Activated CD8-positive, alpha-beta T cell treated with anti-CD3 and anti-CD28 coated beads, Interleukin-2, amount 10 ng/mL, durations not matched to agents 7 days and 5 days (primary cell): Measurements from ENCODE around the gene RPL35. TPM values are rescaled to one million over a fixed set of nuclear protein-coding genes. Genes with fewer than 3 reads are reported as not detected.
A peak's percentile ranks its signal among the peaks of the same experiment; 100 is the strongest.

Experiments used
- ATAC-seq: fragments of 150-1000 bp; cut with Tn5 transposase; one replicate; pipeline ENCODE4 v1.10.0; 2021; ENCODE audit warnings: moderate library complexity
- CTCF ChIA-PET: fragments of 350-600 bp; sonication (Branson Sonifier 250); formaldehyde crosslinking; loops from one replicate; lab custom pipeline; 2021; ENCODE audit warnings: antibody characterized with exemption; lab: Charles Lee
- POLR2A ChIA-PET: fragments of 350-600 bp; sonication (Branson Sonifier 250); formaldehyde crosslinking; loops from one replicate; lab custom pipeline; 2021; ENCODE audit warnings: antibody characterized with exemption; lab: Charles Lee
- DNase-seq: peaks from one replicate; pipeline ENCODE4 v3.0.0-alpha.2; 2020
- H3K27ac Mint-ChIP-seq: one replicate; pipeline ENCODE4 v1.8.0; 2021; ENCODE audit warnings: mild to moderate bottlenecking, mixed read lengths
- H3K27me3 Mint-ChIP-seq: one replicate; pipeline ENCODE4 v1.8.0; 2021; ENCODE audit warnings: low read depth, mixed read lengths
- H3K36me3 Mint-ChIP-seq: one replicate; pipeline ENCODE4 v1.8.0; 2021; ENCODE audit warnings: low read depth, mixed read lengths
- H3K4me1 Mint-ChIP-seq: one replicate; pipeline ENCODE4 v1.8.0; 2021; ENCODE audit warnings: low read depth, mixed read lengths
- H3K4me3 Mint-ChIP-seq: one replicate; pipeline ENCODE4 v1.8.0; 2021; ENCODE audit warnings: mild to moderate bottlenecking, mixed read lengths
- H3K9me3 Mint-ChIP-seq: one replicate; pipeline ENCODE4 v1.8.0; 2022; ENCODE audit warnings: mixed read lengths; ENCODE audit not compliant: insufficient read depth
- total RNA-seq, 2 experiments: library from RNA; stranded (reverse); gene quantifications; one replicate each; pipeline ENCODE4 v1.2.3, GENCODE V29; 2021

The RPL35 gene
- total RNA-seq, 2 experiments from 2014 or later: 1,341 to 1,437 TPM

DNA sequence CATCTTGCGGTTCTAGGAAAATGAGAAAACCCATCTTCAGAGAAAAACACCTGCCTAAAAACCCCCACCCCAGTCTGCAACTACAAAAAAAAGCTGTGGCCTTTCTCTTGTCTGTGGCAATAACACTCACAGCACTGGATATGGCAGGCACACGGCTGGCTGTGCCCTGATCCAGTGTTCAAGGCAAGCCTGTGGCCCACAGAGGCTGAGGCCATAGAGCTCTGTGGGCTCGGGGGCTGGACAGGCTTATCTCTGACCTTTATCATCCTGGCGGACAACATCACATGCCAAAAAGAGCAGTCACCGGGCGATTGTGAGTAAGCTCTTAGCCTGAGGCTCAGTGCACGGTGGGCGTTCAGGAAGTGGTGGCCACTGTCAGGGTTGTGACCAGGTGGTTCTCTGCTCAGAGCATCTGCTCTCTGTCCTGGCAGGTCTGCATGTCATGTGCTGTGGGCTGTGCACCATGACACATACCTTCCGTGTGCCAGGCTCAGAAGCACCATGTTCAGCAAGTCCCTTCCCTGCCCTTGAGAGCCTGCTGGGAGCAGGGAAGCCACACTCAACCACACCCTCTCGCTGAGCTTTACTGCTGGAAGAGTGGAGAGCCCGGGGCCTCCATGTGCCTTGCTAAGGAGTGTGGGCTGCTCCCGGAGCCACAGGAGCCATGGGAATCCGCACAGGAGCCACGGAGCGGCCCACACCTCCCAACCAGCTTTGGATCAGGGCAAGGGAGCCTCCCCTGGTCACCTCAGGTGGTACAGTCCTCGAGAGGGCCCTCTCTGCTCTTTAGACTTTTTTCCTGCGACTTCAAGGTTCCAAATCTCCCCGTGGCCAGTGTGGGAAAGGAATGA lies 43.1 kb downstream of the RPL35 start:
- no peak overlapping the region for H3K4me3 Mint-ChIP-seq
- no peaks in the 10 kb centered on the region for H3K9me3 Mint-ChIP-seq
- peaks cover 19% of the 10 kb centered on the region for H3K4me1 Mint-ChIP-seq
- CTCF ChIA-PET: interaction anchor here (1.0 to 3.0 kb wide), 4 partner anchors 11 to 47 kb away, joined by 3 to 16 read pairs (median 7); partner anchors contain the start of genes NR6A1 and WDR38
- DNase-seq (peak; percentile 39), ATAC-seq (peak; percentile 72)
- POLR2A ChIA-PET: no interaction called here
- peaks cover 4% of the 10 kb centered on the region for H3K27me3 Mint-ChIP-seq
- H3K27ac Mint-ChIP-seq: no peak overlapping the region
- H3K36me3 Mint-ChIP-seq: no peaks in the 10 kb centered on the region

DNA sequence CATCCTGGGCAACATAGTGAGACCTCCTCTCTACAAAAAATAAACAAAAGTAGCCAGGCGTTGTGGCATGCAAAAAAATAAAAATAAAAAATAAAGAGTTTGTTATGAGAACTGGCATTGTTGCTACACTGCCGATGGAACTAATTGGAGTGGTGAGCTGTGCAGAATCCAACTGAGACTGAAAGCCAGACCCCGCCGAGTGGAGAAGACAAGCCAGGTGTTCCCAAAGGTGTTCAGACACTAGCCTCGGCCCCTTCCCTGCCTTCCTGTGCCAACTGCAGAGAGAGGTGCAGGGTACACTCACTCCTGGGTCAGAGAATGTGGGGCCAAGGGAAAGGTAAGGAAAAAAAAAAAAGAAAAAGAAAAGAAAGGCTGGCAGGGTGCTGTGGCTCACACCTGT lies 46.2 kb downstream of the RPL35 start:
- Mint-ChIP-seq H3K9me3 (no peaks in the 10 kb centered on the region), H3K36me3 (no peaks in the 10 kb centered on the region), H3K4me3 (no peak overlapping the region), H3K27me3 (peaks cover 3% of the 10 kb centered on the region), H3K4me1 (peaks cover 19% of the 10 kb centered on the region), H3K27ac (no peak overlapping the region)
- CTCF ChIA-PET: no interaction called here
- ATAC-seq (no peak), DNase-seq (no peak)
- POLR2A ChIA-PET: no interaction called here

DNA sequence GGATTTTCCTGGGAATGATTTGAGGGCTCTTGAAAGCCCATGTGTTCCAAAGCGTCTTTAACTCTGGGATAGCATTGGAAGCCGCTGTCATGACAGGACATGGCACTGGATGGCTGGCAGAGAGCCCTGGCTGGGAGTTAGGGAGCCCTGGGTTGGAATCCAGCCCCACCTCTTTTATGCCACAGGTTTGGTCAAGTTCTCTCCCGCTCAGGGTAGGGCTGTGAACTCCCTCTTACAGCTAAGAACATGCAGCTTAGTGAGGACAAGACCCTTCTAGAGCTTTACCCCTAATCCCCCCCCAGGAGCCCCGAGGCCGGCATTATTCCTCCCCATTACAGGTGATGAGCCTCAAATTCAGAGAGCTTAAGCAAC lies 47.6 kb downstream of the RPL35 start:
- Mint-ChIP-seq H3K4me1 (peaks cover 16% of the 10 kb centered on the region), H3K4me3 (no peak overlapping the region), H3K9me3 (no peaks in the 10 kb centered on the region), H3K27me3 (peaks cover 3% of the 10 kb centered on the region), H3K27ac (no peak overlapping the region), H3K36me3 (no peaks in the 10 kb centered on the region)
- DNase-seq (no peak), ATAC-seq (no peak)
- ChIA-PET CTCF (interaction anchor here (1.7 kb wide), 1 partner anchor 39 kb away, joined by 5 read pairs; no protein-coding TSS in a partner anchor), POLR2A (no interaction called here)

DNA sequence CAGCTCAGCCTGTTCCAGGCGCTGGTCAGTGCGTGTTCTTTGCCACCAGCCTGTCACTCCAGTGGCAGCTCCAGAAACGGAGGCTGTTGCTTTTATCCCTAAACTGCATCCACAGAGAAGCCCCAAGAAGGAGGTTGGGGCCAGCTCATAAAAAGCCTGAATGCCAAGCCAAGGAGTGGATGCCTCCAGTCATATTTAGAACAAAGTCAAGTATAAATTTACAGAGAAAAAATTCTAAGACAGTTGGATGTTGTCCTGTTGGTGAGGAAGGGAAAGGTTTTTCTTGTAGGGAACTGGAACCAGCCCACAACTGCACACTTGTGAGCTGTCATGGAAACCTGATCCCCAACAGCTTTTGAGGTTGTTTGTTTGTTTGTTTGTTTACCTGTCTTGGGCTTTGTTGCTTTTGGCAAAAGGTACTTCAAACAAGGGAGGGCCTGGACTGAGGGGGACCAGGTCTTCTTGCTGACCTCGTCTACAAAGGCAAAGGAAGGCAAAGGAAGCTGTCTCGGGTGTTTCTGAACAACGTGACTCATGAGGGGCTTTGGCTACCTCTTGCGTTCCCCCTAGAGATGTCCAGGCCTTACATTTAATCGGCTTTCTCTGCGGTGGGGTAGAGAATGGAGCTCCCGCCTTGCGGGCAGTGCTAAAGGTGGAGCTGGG lies 48.1 kb downstream of the RPL35 start:
- ChIA-PET POLR2A (no interaction called here), CTCF (interaction anchor here (0.8 to 1.7 kb wide), 2 partner anchors 38 to 39 kb away, joined by 3 to 5 read pairs; no protein-coding TSS in a partner anchor)
- H3K4me1 Mint-ChIP-seq: peaks cover 12% of the 10 kb centered on the region
- ATAC-seq (no peak), DNase-seq (no peak)
- H3K27me3 Mint-ChIP-seq: peaks cover 3% of the 10 kb centered on the region
- no peaks in the 10 kb centered on the region for H3K9me3 Mint-ChIP-seq
- H3K4me3 Mint-ChIP-seq: no peak overlapping the region
- no peaks in the 10 kb centered on the region for H3K36me3 Mint-ChIP-seq
- no peak overlapping the region for H3K27ac Mint-ChIP-seq

DNA sequence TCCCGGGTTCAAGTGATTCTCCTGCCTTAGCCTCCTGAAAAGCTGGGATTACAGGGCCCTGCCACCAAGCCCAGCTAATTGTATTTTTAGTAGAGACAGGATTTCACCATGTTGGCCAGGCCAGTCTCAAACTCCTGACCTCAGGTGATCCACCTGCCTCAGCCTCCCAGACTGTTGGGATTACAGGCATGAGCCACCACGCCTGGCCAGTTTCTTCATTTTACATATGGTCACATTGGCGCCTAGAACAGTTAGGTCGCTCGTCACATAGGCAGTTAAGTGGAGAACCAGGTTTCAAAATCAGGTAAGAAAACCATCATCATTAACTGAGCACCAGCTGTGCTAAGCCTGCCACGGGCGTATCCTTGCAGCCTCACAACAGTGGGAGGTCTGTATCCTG lies 48.7 kb downstream of the RPL35 start:
- H3K27ac Mint-ChIP-seq: no peak overlapping the region
- no peak overlapping the region for H3K4me3 Mint-ChIP-seq
- peaks cover 3% of the 10 kb centered on the region for H3K27me3 Mint-ChIP-seq
- POLR2A ChIA-PET: no interaction called here
- DNase-seq (no peak), ATAC-seq (no peak)
- H3K36me3 Mint-ChIP-seq: no peaks in the 10 kb centered on the region
- H3K4me1 Mint-ChIP-seq: peaks cover 6% of the 10 kb centered on the region
- CTCF ChIA-PET: interaction anchor here (0.8 kb wide), 1 partner anchor 39 kb away, joined by 3 read pairs; no protein-coding TSS in a partner anchor
- H3K9me3 Mint-ChIP-seq: no peaks in the 10 kb centered on the region

DNA sequence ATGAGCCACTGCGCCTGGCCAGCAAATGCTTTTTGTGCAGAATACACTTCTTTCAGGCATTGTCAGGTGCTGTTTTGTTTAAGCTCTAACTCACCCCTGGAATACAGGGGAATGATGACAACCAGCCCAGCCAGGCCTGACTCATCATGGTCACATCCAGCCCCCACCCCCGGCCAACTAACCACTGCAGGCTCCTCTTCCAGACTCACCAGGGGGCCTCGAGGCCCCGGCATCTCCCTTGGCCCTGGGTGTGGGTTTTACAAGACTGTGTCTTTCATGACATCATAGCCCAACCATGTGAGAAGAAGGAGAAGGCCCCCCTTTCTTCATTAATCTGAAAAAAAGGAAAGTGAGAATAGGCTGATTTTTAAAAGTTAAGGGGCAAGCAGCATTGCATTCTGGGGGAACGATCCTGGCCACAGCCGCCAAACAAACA lies 49.3 kb downstream of the RPL35 start:
- ChIA-PET CTCF (interaction anchor here (0.9 kb wide), 1 partner anchor 40 kb away, joined by 3 read pairs; no protein-coding TSS in a partner anchor), POLR2A (no interaction called here)
- Mint-ChIP-seq H3K27ac (no peak overlapping the region), H3K36me3 (no peaks in the 10 kb centered on the region), H3K4me1 (peaks cover 5% of the 10 kb centered on the region), H3K9me3 (no peaks in the 10 kb centered on the region), H3K4me3 (no peak overlapping the region), H3K27me3 (peaks cover 3% of the 10 kb centered on the region)
- ATAC-seq (no peak), DNase-seq (no peak)

DNA sequence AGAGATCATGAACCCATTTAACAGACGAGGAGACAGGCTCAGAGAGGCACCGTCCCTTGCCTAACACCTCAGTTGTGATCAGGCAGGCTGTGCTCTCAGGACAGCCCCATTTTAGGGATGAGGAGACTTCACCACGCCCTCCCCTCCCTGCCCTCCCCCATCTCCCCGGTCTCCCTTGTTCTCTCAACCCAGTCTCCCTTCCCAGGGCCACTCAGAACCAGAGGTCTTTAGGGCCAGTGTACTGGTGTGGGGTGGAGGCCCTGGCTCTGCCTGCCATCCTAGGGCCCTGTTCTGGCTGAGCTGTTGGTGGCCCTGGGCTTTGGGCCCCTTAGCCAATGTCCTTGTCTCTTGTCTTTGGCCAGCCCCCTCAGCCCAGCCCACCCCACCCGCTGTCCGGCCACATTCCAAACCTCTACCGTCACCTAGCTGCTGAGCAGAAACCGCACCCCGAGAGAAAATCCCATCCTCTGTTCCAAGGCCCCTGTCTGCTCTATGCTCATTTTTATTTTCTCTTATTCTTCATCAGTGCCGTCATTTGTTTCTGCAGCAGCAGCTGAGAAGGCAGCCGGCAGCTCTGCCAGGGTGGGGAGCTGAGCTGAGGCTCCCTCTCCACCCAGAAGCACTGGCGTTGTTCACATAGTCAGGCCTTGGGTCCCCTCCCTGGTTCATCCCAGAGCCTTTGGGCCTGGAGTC lies 50.9 kb downstream of the RPL35 start:
- ATAC-seq (no peak), DNase-seq (no peak)
- Mint-ChIP-seq H3K36me3 (no peaks in the 10 kb centered on the region), H3K27me3 (no peaks in the 10 kb centered on the region), H3K9me3 (no peaks in the 10 kb centered on the region), H3K27ac (no peak overlapping the region), H3K4me1 (no peaks in the 10 kb centered on the region), H3K4me3 (no peak overlapping the region)
- ChIA-PET POLR2A (no interaction called here), CTCF (no interaction called here)

DNA sequence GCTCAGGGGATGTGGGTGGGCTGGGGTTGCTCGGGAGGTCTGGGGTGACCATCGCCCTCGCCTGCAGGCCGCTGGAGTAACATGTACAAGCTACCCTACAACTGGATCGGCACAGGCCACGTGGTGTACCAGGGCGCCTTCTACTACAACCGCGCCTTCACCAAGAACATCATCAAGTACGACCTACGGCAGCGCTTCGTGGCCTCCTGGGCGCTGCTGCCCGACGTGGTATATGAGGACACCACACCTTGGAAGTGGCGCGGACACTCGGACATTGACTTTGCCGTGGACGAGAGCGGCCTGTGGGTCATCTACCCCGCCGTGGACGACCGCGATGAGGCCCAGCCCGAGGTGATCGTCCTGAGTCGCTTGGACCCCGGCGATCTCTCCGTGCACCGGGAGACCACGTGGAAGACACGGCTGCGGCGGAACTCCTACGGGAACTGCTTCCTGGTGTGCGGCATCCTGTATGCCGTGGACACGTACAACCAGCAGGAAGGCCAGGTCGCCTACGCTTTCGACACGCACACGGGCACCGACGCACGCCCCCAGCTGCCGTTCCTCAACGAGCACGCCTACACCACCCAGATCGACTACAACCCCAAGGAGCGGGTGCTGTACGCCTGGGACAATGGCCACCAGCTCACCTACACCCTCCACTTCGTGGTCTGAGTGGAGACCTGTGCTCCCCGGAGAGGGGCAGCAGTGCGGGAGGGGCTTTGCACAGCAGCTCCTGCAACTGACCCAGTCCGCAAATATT lies 51.8 kb downstream of the RPL35 start:
- ChIA-PET POLR2A (no interaction called here), CTCF (no interaction called here)
- ATAC-seq (no peak), DNase-seq (no peak)
- Mint-ChIP-seq H3K27me3 (no peaks in the 10 kb centered on the region), H3K4me3 (no peak overlapping the region), H3K4me1 (no peaks in the 10 kb centered on the region), H3K36me3 (no peaks in the 10 kb centered on the region), H3K9me3 (no peaks in the 10 kb centered on the region), H3K27ac (no peak overlapping the region)

DNA sequence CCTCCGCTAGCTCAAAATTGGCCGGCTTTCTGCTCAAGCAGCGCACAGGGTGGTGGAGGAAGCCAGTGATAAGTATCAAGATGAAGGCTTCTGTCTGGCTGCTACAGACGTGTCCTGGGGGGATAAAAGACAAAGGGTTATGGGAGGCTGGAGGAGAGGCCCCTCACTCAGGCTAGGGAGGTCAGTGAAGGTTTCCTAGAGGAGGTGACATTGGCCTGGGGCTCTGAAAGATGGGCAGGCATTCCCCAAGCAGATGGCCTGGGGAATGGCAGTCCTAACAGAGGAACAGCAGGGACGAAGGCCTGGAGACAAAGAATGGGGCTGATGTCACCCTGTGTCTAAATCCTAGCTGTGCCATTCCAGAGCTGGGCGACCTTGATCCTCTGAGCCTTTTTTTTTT lies 52.5 kb downstream of the RPL35 start:
- H3K4me3 Mint-ChIP-seq: no peak overlapping the region
- H3K27me3 Mint-ChIP-seq: no peaks in the 10 kb centered on the region
- no peak overlapping the region for H3K27ac Mint-ChIP-seq
- DNase-seq: no peak
- no peaks in the 10 kb centered on the region for H3K9me3 Mint-ChIP-seq
- no peaks in the 10 kb centered on the region for H3K36me3 Mint-ChIP-seq
- ATAC-seq: no peak
- CTCF ChIA-PET: interaction anchor here (0.9 kb wide), 1 partner anchor 44 kb away, joined by 3 read pairs; the partner anchor contains the start of gene WDR38
- POLR2A ChIA-PET: no interaction called here
- no peaks in the 10 kb centered on the region for H3K4me1 Mint-ChIP-seq

DNA sequence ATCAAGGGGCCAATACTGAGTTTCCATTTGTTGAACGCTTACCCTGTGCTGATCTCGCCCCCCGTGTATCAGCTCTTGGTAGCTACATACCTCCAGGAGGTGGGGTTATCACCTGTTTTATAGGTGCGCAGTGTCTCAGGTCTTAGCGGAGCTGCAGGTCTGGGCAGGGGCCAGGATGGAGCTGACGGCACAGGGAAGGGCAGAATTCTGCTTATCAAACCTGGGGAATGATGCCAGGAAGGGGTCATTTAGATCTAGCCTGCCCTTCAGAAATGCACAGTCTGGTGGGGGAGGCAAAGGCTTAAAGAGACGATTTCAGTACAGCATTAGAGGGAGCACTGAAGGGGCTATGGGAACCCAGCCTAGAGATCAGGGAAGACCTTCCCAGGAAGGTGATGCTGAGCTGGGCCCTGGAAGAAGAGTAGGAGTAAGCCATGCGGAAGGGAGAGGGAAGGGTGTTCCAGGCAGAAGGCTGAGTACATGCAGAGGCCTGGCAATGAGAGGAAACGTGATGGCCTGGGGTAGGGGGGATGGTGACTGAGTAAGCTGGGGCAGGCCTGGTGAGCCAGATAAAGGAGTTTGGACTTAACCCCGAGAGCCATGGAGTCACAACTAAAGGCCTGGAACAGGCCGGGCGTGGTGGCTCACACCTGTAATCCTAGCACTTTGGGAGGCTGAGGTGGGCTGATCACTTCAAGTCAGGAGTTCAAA lies 53.4 kb downstream of the RPL35 start:
- Mint-ChIP-seq H3K36me3 (no peaks in the 10 kb centered on the region), H3K9me3 (no peaks in the 10 kb centered on the region), H3K4me1 (no peaks in the 10 kb centered on the region), H3K27ac (no peak overlapping the region), H3K27me3 (no peaks in the 10 kb centered on the region), H3K4me3 (no peak overlapping the region)
- ChIA-PET POLR2A (no interaction called here), CTCF (interaction anchor here (0.9 kb wide), 1 partner anchor 45 kb away, joined by 3 read pairs; the partner anchor contains the start of gene WDR38)
- DNase-seq (no peak), ATAC-seq (no peak)
